Activated T-cell treated with anti-CD3 and anti-CD28 coated beads, Interleukin-2, amount 50 U/mL, for 24 hours (primary cell): ENCODE data around the gene AP1M1.
A peak's percentile ranks its signal among the peaks of the same experiment; 100 is the strongest.
"Not testable (repeated sequence)": the region's sequence is repeated elsewhere in the genome, so short reads cannot be mapped to it uniquely, and the experiment has no call there.

Experiments used
- DNase-seq: peaks from one replicate; pipeline ENCODE4 v3.0.0-alpha.2; 2020
- H3K27ac Mint-ChIP-seq: 2 replicates; pipeline ENCODE4 v1.8.0; 2020; ENCODE audit warnings: mild to moderate bottlenecking, mixed read lengths
- H3K27me3 Mint-ChIP-seq: 2 replicates; pipeline ENCODE4 v1.8.0; 2020; ENCODE audit warnings: mixed read lengths
- H3K36me3 Mint-ChIP-seq: 2 replicates; pipeline ENCODE4 v1.8.0; 2020; ENCODE audit warnings: low read depth, mixed read lengths
- H3K4me1 Mint-ChIP-seq: 2 replicates; pipeline ENCODE4 v1.8.0; 2020; ENCODE audit warnings: low read depth, mixed read lengths
- H3K4me3 Mint-ChIP-seq: 2 replicates; pipeline ENCODE4 v1.8.0; 2020; ENCODE audit warnings: mild to moderate bottlenecking, moderate library complexity, mixed read lengths
- H3K9me3 Mint-ChIP-seq: 2 replicates; pipeline ENCODE4 v1.8.0; 2020; ENCODE audit warnings: mixed read lengths

The AP1M1 gene

DNA sequence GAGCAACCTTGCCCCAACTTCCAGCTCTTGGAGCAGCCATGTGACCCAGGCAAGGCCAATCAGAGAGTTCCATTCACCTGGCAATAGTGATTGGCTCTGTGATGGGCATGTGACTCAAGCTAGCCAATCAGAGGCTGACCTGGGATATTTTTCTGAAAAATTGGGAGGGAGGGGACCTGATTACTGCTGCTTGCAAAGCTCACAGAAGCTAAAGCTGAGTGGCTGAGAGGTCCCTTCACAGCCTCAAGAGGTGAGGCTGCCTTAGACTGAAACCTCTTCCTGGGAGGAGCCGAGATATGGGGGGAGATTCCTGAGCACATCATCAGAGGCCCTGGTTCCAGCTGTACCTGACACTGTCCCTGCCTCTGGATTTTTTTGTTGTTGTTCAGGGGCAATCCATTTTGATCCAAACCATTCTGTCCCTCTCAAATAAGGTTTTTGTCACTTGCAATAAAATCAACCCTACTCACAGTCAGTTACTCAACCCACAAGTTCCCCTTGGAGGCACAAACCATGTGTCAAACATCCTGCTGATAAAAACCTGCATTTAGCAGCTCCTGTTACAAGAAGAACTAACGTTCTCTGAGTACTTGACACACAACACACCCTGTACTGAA lies 29.1 kb upstream of the AP1M1 start:
- Mint-ChIP-seq H3K4me3 (no peak overlapping the region), H3K4me1 (peaks cover 9% of the 10 kb centered on the region), H3K27ac (no peak overlapping the region), H3K36me3 (no peaks in the 10 kb centered on the region), H3K27me3 (no peaks in the 10 kb centered on the region), H3K9me3 (no peaks in the 10 kb centered on the region)
- no peak for DNase-seq

DNA sequence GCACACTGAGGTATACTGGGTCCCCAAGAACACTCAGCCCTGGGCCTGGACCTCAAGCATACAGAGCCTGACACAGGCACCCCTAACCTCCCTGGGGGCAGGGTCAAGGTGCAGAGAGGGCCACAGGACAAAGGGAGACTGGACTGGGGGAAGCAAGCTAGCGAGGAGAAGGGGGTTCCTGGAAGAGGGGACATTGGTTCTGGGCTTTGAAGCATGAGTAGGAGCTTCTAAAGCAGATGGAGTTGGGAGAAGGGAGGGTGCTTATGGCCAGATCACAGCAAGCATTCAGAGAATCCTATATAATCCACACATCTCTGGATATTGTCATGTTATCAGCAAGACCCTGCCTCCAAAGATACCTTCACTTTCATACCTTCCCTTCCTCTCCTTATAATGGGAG lies 27.6 kb upstream of the AP1M1 start:
- Mint-ChIP-seq H3K27me3 (no peaks in the 10 kb centered on the region), H3K4me3 (no peak overlapping the region), H3K4me1 (peaks cover 9% of the 10 kb centered on the region), H3K9me3 (peaks cover 2% of the 10 kb centered on the region), H3K36me3 (no peaks in the 10 kb centered on the region), H3K27ac (no peak overlapping the region)
- DNase-seq = no peak

DNA sequence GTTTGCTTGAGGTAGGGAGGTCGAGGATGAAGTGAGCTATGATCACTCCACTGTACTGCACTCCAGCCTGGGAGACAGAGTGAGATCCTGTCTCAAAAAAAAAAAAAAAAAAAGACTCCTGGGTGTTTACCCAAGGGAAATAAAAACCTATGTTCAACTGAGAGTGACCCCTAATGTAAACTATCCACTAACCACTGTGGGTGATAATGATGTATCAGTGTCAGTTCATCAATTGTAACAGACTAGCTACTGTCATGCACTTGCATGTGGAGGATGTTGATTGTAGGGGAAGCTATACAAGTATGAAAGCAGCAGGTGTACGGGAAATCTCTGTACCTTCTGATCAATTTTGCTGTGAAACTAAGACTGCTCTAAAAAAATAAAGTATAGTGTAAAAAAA lies 21.8 kb upstream of the AP1M1 start:
- no peak overlapping the region for H3K27ac Mint-ChIP-seq
- H3K36me3 Mint-ChIP-seq = no peaks in the 10 kb centered on the region
- H3K4me3 Mint-ChIP-seq = no peak overlapping the region
- H3K27me3 Mint-ChIP-seq = no peaks in the 10 kb centered on the region
- no peaks in the 10 kb centered on the region for H3K4me1 Mint-ChIP-seq
- DNase-seq = no peak
- peaks cover 2% of the 10 kb centered on the region for H3K9me3 Mint-ChIP-seq

DNA sequence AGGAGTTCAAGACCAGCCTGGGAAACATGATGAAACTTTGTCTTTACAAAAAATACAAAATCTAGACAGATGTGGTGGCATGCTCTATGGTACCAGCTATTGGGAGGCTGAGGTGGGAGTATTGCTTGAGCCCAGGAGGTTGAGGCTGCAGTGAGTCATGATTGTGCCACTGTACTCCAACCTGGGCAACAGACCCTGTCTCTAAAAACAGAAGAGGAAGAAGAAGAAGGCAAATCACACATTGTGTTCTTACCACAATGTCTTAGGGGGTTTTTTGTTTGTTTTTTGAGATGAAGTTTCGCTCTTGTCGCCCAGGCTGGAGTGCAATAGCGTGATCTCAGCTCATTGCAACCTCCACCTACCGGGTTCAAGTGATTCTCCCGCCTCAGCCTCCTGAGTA lies 18.8 kb upstream of the AP1M1 start:
- not testable (repeated sequence) for H3K4me1 Mint-ChIP-seq, H3K27ac Mint-ChIP-seq, DNase-seq, H3K36me3 Mint-ChIP-seq, H3K9me3 Mint-ChIP-seq, H3K27me3 Mint-ChIP-seq, H3K4me3 Mint-ChIP-seq

DNA sequence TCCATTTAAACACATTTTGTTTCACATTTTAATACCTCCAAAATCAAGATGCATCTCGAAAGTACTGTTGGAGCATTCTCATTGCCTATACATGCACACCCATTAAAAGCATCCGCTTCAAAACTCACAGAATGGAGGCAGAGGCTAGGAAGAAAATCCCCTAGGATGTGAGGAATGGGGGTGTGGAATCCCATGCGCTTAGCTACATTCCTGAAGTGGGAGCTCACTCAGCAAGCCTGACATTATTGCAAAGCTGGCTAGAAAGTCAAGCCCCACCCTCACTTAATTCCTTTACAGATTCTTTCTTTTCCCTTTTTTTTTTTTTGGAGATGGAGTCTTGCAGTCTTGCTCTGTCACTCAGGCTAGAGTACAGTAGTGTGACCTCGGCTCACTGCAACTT lies 17.1 kb upstream of the AP1M1 start:
- no peak overlapping the region for H3K27ac Mint-ChIP-seq
- H3K4me1 Mint-ChIP-seq = peaks cover 15% of the 10 kb centered on the region
- no peaks in the 10 kb centered on the region for H3K27me3 Mint-ChIP-seq
- H3K9me3 Mint-ChIP-seq = no peaks in the 10 kb centered on the region
- H3K4me3 Mint-ChIP-seq = no peak overlapping the region
- no peak for DNase-seq
- peaks cover 6% of the 10 kb centered on the region for H3K36me3 Mint-ChIP-seq

DNA sequence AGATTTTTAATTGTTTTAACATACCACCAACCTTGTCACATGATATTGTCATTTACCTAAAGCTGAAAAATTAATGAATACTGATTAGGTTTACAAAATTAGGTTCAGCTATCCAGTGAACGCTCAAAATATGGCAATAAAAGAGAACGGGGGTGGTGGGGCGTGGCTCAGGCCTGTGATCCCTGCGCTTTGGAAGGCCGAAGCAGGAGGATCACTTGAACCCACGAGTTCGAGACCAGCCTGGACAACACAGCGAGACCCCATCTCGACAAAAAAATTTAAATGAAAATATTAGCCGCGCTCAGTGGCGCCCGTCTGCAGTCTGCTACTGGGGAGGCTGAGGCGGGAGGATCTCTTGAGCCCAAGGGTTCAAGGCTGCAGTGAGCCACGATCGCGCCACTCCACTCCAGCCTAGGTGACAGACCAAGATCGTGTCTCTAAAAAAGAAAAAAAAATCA lies 13.0 kb upstream of the AP1M1 start:
- Mint-ChIP-seq H3K36me3 (peaks cover 40% of the 10 kb centered on the region), H3K4me3 (peak overlapping the region; percentile 100), H3K27ac (peak overlapping the region; percentile 99), H3K4me1 (peaks cover 39% of the 10 kb centered on the region), H3K9me3 (no peaks in the 10 kb centered on the region), H3K27me3 (no peaks in the 10 kb centered on the region)
- no peak for DNase-seq

DNA sequence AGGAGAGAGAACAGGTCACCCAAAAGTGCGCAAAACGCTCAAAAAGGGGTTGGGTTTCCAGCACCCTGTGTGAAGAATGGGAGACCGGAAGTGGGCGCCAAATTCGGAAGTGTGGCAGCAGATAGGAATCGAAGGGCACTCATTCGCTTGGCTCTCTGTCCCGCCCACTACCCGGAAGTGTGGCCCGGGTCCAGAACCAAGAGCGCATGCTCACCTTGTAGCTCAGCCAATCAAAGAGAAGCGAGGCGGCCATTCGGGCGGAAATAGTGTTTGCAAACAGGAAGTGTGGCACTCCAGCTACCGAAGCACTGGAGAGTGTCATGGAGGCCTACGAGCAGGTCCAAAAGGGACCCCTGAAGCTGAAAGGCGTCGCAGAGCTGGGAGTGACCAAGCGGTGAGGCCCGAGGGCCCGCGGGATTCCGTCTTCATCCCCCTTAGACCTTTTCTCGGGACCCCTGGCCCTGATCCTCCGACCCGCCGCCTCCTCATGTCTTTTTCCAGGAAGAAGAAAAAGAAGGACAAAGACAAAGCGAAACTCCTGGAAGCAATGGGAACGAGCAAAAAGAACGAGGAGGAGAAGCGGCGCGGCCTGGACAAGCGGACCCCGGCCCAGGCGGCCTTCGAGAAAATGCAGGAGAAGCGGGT lies 12.5 kb upstream of the AP1M1 start, which contains the start of gene FAM32A:
Gene FAM32A, plus strand, starts transcription at position 288 of the 645 bp plus-strand sequence. Its CDS starts 33 bp downstream, at position 321.
- Mint-ChIP-seq H3K36me3 (peaks cover 46% of the 10 kb centered on the region), H3K27ac (peak within 1 kb of the TSS; percentile 99), H3K4me3 (peak within 1 kb of the TSS; percentile 100), H3K27me3 (no peaks in the 10 kb centered on the region), H3K9me3 (no peaks in the 10 kb centered on the region), H3K4me1 (peaks cover 41% of the 10 kb centered on the region)
- DNase-seq = peak; percentile 98

DNA sequence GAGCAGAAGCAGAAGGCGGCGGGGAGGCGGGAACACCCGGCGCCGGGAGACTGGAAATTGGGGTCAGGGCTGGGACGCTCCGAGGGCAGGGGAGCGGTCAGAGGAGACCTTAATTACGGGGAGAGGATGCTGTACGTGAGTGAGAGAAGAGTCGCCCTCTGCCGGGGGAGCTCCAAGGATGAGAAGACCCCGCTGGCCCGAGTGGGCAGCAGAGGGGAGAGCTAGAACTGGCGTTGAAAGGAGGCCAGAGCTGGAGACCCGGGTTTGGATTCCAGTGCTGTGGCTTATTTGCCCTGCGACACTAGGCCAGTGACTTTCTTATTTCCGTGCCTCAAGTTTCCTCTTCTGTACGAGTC lies 12.0 kb upstream of the AP1M1 start:
- DNase-seq = peak; percentile 69
- no peaks in the 10 kb centered on the region for H3K27me3 Mint-ChIP-seq

DNA sequence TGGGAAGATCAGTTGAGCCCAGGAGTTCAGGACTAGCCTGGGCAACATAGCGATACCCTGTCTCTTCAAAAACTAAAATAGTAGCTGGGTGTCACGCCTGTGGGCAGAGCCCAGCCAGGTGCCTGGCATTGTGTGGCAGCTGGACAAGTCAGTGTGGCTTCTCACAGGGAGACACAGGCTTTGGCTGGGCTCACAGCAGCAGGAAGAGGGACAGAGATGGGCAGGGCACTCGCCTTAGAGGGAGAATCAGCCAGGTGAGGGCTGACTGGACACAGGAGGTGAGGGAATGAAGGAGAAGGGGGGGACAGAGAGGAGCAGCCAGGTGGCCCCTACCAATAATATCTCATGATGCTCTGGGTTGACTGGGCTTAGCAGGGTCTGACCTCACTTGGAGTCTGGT lies 9.2 kb upstream of the AP1M1 start:
- Mint-ChIP-seq H3K27ac (peak overlapping the region; percentile 70), H3K4me3 (no peak overlapping the region), H3K9me3 (no peaks in the 10 kb centered on the region), H3K36me3 (peaks cover 76% of the 10 kb centered on the region), H3K4me1 (peaks cover 34% of the 10 kb centered on the region), H3K27me3 (no peaks in the 10 kb centered on the region)
- no peak for DNase-seq

More for the DNA sequence above, 12.0 kb upstream of the AP1M1 start:
- peak overlapping the region; percentile 99 for H3K27ac Mint-ChIP-seq
- H3K36me3 Mint-ChIP-seq = peaks cover 51% of the 10 kb centered on the region
- H3K9me3 Mint-ChIP-seq = no peaks in the 10 kb centered on the region
- H3K4me3 Mint-ChIP-seq = peak overlapping the region; percentile 100
- peaks cover 41% of the 10 kb centered on the region for H3K4me1 Mint-ChIP-seq

DNA sequence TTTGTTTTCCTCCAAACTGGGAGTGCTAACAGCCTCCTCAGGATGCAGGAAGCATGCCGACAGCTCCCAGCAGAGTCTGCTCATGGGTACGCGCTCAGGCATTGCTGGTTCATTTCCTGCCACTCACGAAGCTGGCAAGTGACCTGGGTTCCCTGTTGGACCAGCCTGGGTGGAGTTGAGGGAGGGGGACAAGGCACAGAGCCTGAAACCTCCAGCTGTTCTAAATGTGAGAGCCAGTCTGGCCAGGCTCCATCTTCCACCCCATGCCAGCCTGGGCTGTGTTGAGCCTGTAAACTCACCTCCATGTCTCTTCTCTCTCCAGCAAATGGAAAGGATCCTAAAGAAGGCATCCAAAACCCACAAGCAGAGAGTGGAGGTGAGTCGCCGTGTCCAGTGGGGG lies 7.5 kb upstream of the AP1M1 start:
- H3K27me3 Mint-ChIP-seq = no peaks in the 10 kb centered on the region
- peaks cover 81% of the 10 kb centered on the region for H3K36me3 Mint-ChIP-seq
- no peak overlapping the region for H3K4me3 Mint-ChIP-seq
- DNase-seq = no peak
- peak overlapping the region; percentile 47 for H3K27ac Mint-ChIP-seq
- H3K4me1 Mint-ChIP-seq = peaks cover 29% of the 10 kb centered on the region
- H3K9me3 Mint-ChIP-seq = no peaks in the 10 kb centered on the region

DNA sequence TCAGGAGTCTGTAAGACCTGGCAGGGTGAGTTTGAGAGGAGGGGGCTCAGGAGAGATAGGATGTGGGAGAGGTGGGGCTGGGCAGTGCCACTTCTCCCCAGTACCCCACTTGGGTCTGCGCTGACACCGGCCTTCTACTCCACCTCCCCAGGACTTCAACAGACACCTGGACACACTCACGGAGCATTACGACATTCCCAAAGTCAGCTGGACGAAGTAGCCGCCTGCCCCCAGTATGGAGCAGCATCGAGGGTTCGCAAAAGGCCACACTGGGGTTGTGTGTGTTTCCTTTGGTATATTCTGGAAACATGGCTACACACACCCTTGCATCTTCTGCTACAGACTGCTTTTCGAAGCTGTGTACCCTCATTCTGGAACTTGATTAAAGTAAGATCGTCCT lies 7.0 kb upstream of the AP1M1 start:
- Mint-ChIP-seq H3K4me1 (peaks cover 26% of the 10 kb centered on the region), H3K27ac (peak overlapping the region; percentile 47), H3K27me3 (no peaks in the 10 kb centered on the region), H3K9me3 (no peaks in the 10 kb centered on the region), H3K36me3 (peaks cover 76% of the 10 kb centered on the region), H3K4me3 (no peak overlapping the region)
- no peak for DNase-seq

DNA sequence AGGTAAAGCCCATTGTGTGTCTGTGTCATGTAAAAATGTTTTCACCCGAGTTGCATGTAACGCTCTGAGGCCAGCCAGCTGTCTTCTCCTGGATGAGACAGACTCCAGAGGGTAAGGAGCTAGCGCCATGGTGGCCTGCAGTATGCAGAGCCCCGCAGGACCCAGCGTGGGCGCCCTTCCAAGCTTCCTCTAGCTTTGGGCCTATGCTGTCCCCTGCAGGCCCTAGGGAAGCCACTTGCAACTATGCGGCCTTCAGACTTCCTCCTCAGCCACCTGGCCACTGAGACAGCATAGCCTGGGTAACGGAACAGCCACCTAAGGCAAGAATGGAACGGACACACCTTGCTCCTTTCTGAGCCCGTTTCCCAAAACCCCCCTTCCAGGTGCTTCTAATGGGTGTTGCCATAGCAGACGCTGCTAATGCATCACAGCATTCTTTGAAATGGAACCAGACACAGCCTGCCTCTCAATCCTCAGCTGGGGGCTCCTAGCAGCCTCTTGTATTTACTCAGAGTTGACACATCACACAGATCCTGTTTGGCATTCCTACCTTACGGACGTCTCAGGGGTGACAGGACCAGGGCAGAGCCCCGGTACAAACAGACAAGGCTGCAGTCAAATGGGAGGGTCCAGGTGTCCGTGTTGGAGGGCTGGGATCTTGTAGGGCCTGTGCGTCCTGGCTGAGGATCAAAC lies 6.3 kb upstream of the AP1M1 start:
- Mint-ChIP-seq H3K9me3 (no peaks in the 10 kb centered on the region), H3K4me3 (no peak overlapping the region), H3K36me3 (peaks cover 71% of the 10 kb centered on the region), H3K27me3 (no peaks in the 10 kb centered on the region), H3K27ac (peak overlapping the region; percentile 63), H3K4me1 (peaks cover 21% of the 10 kb centered on the region)
- no peak for DNase-seq

DNA sequence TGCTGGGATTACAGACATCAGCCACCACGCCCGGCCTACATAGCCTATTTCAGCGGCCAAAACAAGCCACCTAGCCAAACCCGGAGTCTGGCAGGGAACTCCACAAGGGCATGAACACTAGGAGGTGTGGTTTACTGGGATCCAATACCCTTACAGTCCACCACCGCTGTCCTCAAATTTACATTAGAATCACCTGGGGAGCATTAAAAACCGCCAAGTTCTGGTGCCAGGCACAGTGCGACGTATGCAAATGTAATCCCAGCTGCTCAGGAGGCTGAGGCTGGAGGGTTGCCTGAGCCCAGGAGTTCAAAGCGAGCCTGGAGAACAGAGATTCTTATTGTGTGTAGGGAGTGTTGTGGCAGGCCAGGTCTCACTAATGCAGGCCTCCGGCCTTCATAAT lies 4.2 kb upstream of the AP1M1 start:
- Mint-ChIP-seq H3K36me3 (peaks cover 57% of the 10 kb centered on the region), H3K27me3 (no peaks in the 10 kb centered on the region), H3K4me1 (peaks cover 16% of the 10 kb centered on the region), H3K9me3 (no peaks in the 10 kb centered on the region), H3K27ac (no peak overlapping the region), H3K4me3 (no peak overlapping the region)
- no peak for DNase-seq

DNA sequence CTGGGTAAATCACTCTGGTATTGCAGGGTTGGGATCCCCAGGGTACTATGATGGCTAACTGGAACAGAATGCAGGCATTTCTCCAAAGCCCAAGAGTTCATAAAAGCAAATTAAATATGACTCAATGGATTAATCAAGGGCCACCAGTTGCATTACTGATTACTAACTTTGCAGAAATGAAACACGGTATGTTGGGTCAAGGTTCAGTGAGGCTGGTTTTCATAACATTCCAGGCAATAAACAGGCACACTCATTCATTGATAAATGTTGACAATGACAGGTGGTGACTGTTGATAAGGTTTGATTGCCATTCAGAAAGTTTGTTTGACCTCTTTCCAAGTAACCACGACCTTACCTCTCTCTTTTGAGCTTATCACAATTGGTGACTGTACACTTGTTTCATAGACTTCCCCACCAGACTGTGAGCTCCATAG lies 506 bp upstream of the AP1M1 start:
- DNase-seq = no peak
- Mint-ChIP-seq H3K27me3 (no peaks in the 10 kb centered on the region), H3K4me1 (peaks cover 40% of the 10 kb centered on the region), H3K9me3 (no peaks in the 10 kb centered on the region), H3K36me3 (peaks cover 49% of the 10 kb centered on the region), H3K27ac (peak overlapping the region; percentile 99), H3K4me3 (peak overlapping the region; percentile 87)

DNA sequence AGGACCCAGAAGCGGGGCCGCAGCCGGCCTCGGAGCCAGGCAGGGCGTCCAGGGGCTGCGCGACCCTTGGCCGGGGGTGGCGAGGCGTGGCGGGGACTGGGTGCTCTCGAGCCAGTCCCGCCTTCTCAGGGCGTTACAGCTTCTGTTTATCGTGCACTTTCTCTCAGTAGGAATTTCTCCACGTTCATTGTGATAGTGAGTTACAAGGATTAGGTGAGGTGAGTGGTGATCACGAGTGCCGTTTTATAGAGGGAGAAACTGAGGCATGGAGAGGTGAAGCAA lies 600 bp downstream of the AP1M1 start:
- H3K4me1 Mint-ChIP-seq = peaks cover 52% of the 10 kb centered on the region
- no peaks in the 10 kb centered on the region for H3K9me3 Mint-ChIP-seq
- peaks cover 52% of the 10 kb centered on the region for H3K36me3 Mint-ChIP-seq
- peak overlapping the region; percentile 85 for H3K27ac Mint-ChIP-seq
- no peak for DNase-seq
- H3K27me3 Mint-ChIP-seq = no peaks in the 10 kb centered on the region
- H3K4me3 Mint-ChIP-seq = peak overlapping the region; percentile 87
